H1 (cell line): ENCODE data around the gene STK39. TPM values are rescaled to one million over a fixed set of nuclear protein-coding genes. Genes with fewer than 3 reads are reported as not detected.

Source experiments
- GABPA ChIP-seq: IDR thresholded peaks from 2 replicates; pipeline ENCODE4 v1.6.1; 2011; ENCODE audit warnings: mild to moderate bottlenecking, low read length, moderate library complexity, borderline replicate concordance; ENCODE audit not compliant: insufficient read depth
- HDAC2 ChIP-seq, 2 experiments: fragments of 300-600 bp in 1 of 2; sonication (generic) in 1 of 2; IDR thresholded peaks; 2 replicates each; pipeline ENCODE4 v1.6.1; 2011 to 2012; ENCODE audit warnings: low read depth in 2 of 2, low read length in 2 of 2, mild to moderate bottlenecking in 2 of 2, moderate library complexity in 2 of 2, borderline replicate concordance in 1 of 2, inconsistent platforms in 1 of 2
- SUZ12 ChIP-seq: fragments of 200-600 bp; sonication (generic); IDR thresholded peaks from 2 replicates; pipeline ENCODE4 v1.6.1; 2012; ENCODE audit warnings: mild to moderate bottlenecking, inconsistent platforms, low read length, moderate library complexity, mixed read lengths
- TBP ChIP-seq: IDR thresholded peaks from 2 replicates; pipeline ENCODE4 v1.6.1; 2011; ENCODE audit warnings: low read depth, low read length, improper control_type of control experiment
- USF2 ChIP-seq: IDR thresholded peaks from 2 replicates; pipeline ENCODE4 v1.6.1; 2011; ENCODE audit warnings: low read length, improper control_type of control experiment
- ZNF274 ChIP-seq: IDR thresholded peaks from 2 replicates; pipeline ENCODE4 v1.7.0; 2012; ENCODE audit warnings: low read length, borderline replicate concordance; ENCODE audit errors: extremely low read depth
- polyA plus RNA-seq, 7 experiments: library from polyadenylated mRNA; depleted of rRNA in 3 of 7; stranded (reverse) in 5 of 7; unstranded in 2 of 7; fragments of >200 nt in 5 of 7; fragments of 200-250 nt in 2 of 7; gene quantifications; 1 replicate in 5 of 7; 2 replicates in 1 of 7; 4 replicates in 1 of 7; pipeline versions ENCODE4 v1.2.1 to v1.2.3, GENCODE V29; 2011 to 2013; ENCODE audit warnings: missing spikeins in 2 of 7, mixed read lengths in 2 of 7
- total RNA-seq: library from RNA; stranded (reverse); fragmentation: NEBNext Ultra II Directional; extraction: Animal tissue kit (Norgen Biotek cat#: 25700); gene quantifications from 2 replicates; pipeline ENCODE4 v1.2.1, GENCODE V29; 2021

The STK39 gene
- total and polyA plus RNA-seq, 2 of the 8 experiments (the other 6 are each of a cell fraction or from before 2014, with no cell fraction given), result 13.7 to 23.8 TPM

- TF ChIP-seq HDAC2 (IDR thresholded peaks at IDR 0.05; ENCODE audit: borderline replicate concordance in 1 of 2, low read depth in 2 of 2, low read length in 2 of 2) (no peak), SUZ12 (no peak), GABPA (no peak), TBP (no peak), USF2 (no peak), ZNF274 (no peak)
Measured at GRCh38 chr2:168006498-168006897, 240.9 kb downstream of the STK39 start (continued).
